GM12878 (cell line): ENCODE measurements around the gene MSH6. TPM values are rescaled to one million over a fixed set of nuclear protein-coding genes. Genes with fewer than 3 reads are reported as not detected.
A peak's percentile ranks its signal among the peaks of the same experiment; 100 is the strongest.

Source experiments
- ATAC-seq: fragments of 200-7000 bp; cut with Tn5 transposase; 3 replicates; pipeline ENCODE4 v1.9.1; 2020; ENCODE audit warnings: mild to moderate bottlenecking, moderate library complexity
- BruUV-seq: library from RNA; stranded (reverse); fragments of 400-500 nt; replicated peaks from 2 replicates; lab custom pipeline; 2021; lab: Mats Ljungman, UMichigan
- CTCF ChIA-PET: fragments of 300-600 bp; sonication (Branson Sonifier 250); formaldehyde crosslinking; extraction: SDS; loops from one replicate; lab custom pipeline; 2021; ENCODE audit warnings: inconsistent platforms; lab: Yijun Ruan, JAX
- POLR2A ChIA-PET: fragments of 350-600 bp; formaldehyde crosslinking; extraction: SDS; loops from one replicate; lab custom pipeline; 2021; ENCODE audit warnings: inconsistent platforms; lab: Charles Lee
- RAD21 ChIA-PET: fragments of 300-600 bp; sonication (Branson Sonifier 250); formaldehyde crosslinking; loops from one replicate; lab custom pipeline; 2023; ENCODE audit warnings: antibody characterized with exemption; ENCODE audit not compliant: unreplicated experiment; lab: Charles Lee
- SMC1A ChIA-PET: fragments of 300-600 bp; sonication (Branson Sonifier 250); formaldehyde crosslinking; loops from one replicate; lab custom pipeline; 2023; ENCODE audit not compliant: unreplicated experiment, uncharacterized antibody; lab: Charles Lee
- DNase-seq: peaks from one replicate; pipeline ENCODE4 v3.0.0-alpha.2; 2011; ENCODE audit warnings: low read depth, low spot score
- FAIRE-seq: peaks from 3 replicates; lab custom pipeline; 2011; peaks lifted over from hg19 to GRCh38; lab: Jason Lieb, UNC
- H2AFZ ChIP-seq: 2 replicates; pipeline ENCODE4 v1.6.0; 2011; ENCODE audit warnings: low read depth, low read length, control low read depth; ENCODE audit not compliant: control insufficient read depth
- H3K27ac ChIP-seq: 2 replicates; pipeline ENCODE4 v1.5.1; 2011; ENCODE audit warnings: control low read depth; ENCODE audit not compliant: control insufficient read depth, insufficient read depth
- H3K27me3 ChIP-seq, 2 experiments: replicated peaks in 1 of 2; 2 replicates each; pipeline versions ENCODE4 v1.6.0 to v1.6.1; 2011; ENCODE audit warnings: low read length in 1 of 2; ENCODE audit not compliant: control insufficient read depth in 2 of 2, insufficient read depth in 2 of 2
- H3K36me3 ChIP-seq, 2 experiments: 2 replicates each; pipeline ENCODE4 v1.5.1; 2011; ENCODE audit warnings: low read length in 1 of 2; ENCODE audit not compliant: control insufficient read depth in 2 of 2, insufficient read depth in 2 of 2
- H3K4me1 ChIP-seq: 2 replicates; pipeline ENCODE4 v1.6.1; 2011; ENCODE audit warnings: mild to moderate bottlenecking, low read length, moderate library complexity, mixed read lengths; ENCODE audit not compliant: control insufficient read depth, insufficient read depth
- H3K4me2 ChIP-seq: 2 replicates; pipeline ENCODE4 v1.6.0; 2011; ENCODE audit warnings: control low read depth; ENCODE audit not compliant: control insufficient read depth, insufficient read depth
- H3K4me3 ChIP-seq: fragments of 200-600 bp; sonication (generic); 2 replicates; pipeline ENCODE4 v1.5.1; 2016
- H3K79me2 ChIP-seq: 2 replicates; pipeline ENCODE4 v1.6.0; 2011; ENCODE audit warnings: low read length; ENCODE audit not compliant: control insufficient read depth, insufficient read depth
- H3K9ac ChIP-seq: 2 replicates; pipeline ENCODE4 v1.8.0; 2011; ENCODE audit warnings: low read length, control low read depth, mixed read lengths; ENCODE audit not compliant: control insufficient read depth, insufficient read depth
- H3K9me3 ChIP-seq: replicated peaks from 3 replicates; pipeline ENCODE4 v1.5.1; 2011; ENCODE audit warnings: mild to moderate bottlenecking, low read length; ENCODE audit not compliant: control insufficient read depth, insufficient read depth
- H4K20me1 ChIP-seq: 2 replicates; pipeline ENCODE4 v1.6.0; 2011; ENCODE audit not compliant: control insufficient read depth, insufficient read depth
- EP300 ChIP-seq, 2 experiments: fragments of 150-350 bp in 1 of 2; IDR thresholded peaks; 2 replicates each; pipeline ENCODE4 v1.6.1; 2011 to 2012; ENCODE audit warnings: low read depth in 2 of 2, low read length in 2 of 2, borderline replicate concordance in 1 of 2, improper control_type of control experiment in 1 of 2, inconsistent platforms in 1 of 2; ENCODE audit not compliant: control insufficient read depth in 1 of 2
- NR2C1 ChIP-seq: fragments of 450-650 bp; IDR thresholded peaks from 2 replicates; pipeline ENCODE4 v1.6.1; 2017; ENCODE audit warnings: antibody characterized with exemption, mild to moderate bottlenecking, moderate library complexity
- PAX5 ChIP-seq: IDR thresholded peaks from 2 replicates; pipeline ENCODE4 v1.6.1; 2011; ENCODE audit warnings: low read depth, low read length, borderline replicate concordance
- ZBED1 ChIP-seq: IDR thresholded peaks from 2 replicates; pipeline ENCODE4 v1.6.1; 2016; ENCODE audit warnings: borderline replicate concordance
- WGBS: methylation state at CpG from one replicate; pipeline ENCODE4 v1.1.6; 2016; ENCODE audit warnings: low lambda C conversion rate; ENCODE audit not compliant: insufficient replicate concordance, insufficient coverage; ENCODE audit errors: missing lambda C conversion rate; 5-methylcytosine and 5-hydroxymethylcytosine counted together
- in situ Hi-C: fragments of 300-500 bp; cut with MboI; formaldehyde crosslinking; loops from 9 replicates; pipeline ENCODE4 v1.14.3; 2018; ENCODE audit warnings: mixed read lengths
- intact Hi-C: fragments of 100-400 bp; cut with micrococcal nuclease; formaldehyde crosslinking; loops from one replicate; pipeline ENCODE4 v1.14.2; 2022; ENCODE audit not compliant: unreplicated experiment
- polyA plus RNA-seq, 11 experiments: library from polyadenylated mRNA; depleted of rRNA in 4 of 11; unstranded in 6 of 11; stranded (reverse) in 5 of 11; fragments of >200 nt; fragmentation: Nextera tagmentation in 4 of 11; fragmentation: Illumina TruSeq in 1 of 11; extraction: Ambion mirVana in 4 of 11; extraction: Trizol in 1 of 11; gene quantifications; 1 replicate in 1 of 11; 2 replicates in 10 of 11; pipeline versions ENCODE4 v1.2.1 to v1.2.3, GENCODE V29; 2011 to 2016; ENCODE audit warnings: inconsistent platforms in 2 of 11, missing spikeins in 2 of 11, low read depth in 1 of 11
- total RNA-seq, 4 experiments: library from RNA; depleted of rRNA in 3 of 4; stranded (reverse); fragments of >200 nt in 3 of 4; fragmentation: Illumina TruSeq in 1 of 4; extraction: Trizol in 1 of 4; gene quantifications; 2 replicates each; pipeline versions ENCODE4 v1.2.1 to v1.2.3, GENCODE V29; 2013 to 2021
- TF ChIP-seq, protein P1 (sequence below): IDR thresholded peaks from 2 replicates; pipeline ENCODE4 v1.6.1; 2011; ENCODE audit warnings: mild to moderate bottlenecking, low read depth, low read length, moderate library complexity; ENCODE audit not compliant: insufficient replicate concordance

The MSH6 gene
- total and polyA plus RNA-seq, 10 of the 15 experiments (the other 5 are each of a cell fraction or from before 2014, with no cell fraction given), result 12.4 to 108 (median 67.4) TPM

DNA sequence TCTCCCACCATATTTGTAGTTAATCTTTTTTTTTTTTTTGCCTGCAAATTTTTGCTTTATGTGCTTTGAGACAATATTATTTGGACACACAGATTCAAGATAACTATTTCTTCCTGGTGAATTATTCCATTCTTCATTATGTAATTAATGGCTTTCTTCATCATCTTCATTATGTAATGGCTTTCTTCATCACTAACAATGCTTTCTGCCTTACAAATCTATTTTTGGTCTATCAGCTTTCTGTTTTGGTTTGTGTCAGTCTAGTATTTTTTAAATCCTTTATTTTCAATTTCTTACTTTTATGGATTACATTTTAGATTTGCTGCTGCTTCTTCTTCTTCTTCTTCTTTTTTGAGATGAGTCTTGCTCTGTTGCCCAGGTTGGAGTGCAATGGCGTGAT, 60.5 kb downstream of the MSH6 start (continued):
- TF ChIP-seq PAX5, result no peak
- no peak for TF ChIP-seq NR2C1
- TF ChIP-seq EP300 (IDR thresholded peaks at IDR 0.05; ENCODE audit: borderline replicate concordance in 1 of 2, control insufficient read depth in 1 of 2, low read depth in 2 of 2, low read length in 2 of 2), result no peak

DNA sequence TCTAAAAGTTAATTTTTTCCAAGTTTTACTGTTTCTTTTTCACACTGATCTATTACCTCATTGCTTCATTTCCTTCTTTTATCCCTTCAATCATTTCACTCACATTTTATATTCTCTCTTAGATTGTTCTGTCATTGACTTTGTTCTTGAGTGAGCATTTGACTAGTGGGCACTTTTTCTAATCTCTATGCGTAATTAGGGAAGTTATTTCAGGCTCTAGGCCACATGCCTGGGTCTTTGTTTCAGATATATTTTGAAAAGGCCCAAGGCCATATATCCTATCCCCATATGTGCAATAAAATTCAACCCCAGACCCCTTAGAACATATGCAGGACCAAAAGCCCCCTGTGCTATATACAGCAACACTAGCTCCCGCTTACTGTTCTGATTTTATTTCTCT, 61.2 kb downstream of the MSH6 start:
- Histone ChIP-seq H3K27ac (no peak overlapping the region), H3K4me2 (no peak overlapping the region), H3K9ac (no peak overlapping the region), H3K4me3 (no peak overlapping the region)
- TSS peak; percentile 22 for BruUV-seq
- RAD21 ChIA-PET, result no interaction called here
- SMC1A ChIA-PET, result interaction anchor here (0.9 kb wide), 1 partner anchor 9 kb away, joined by 3 read pairs; no protein-coding TSS in a partner anchor
- TF ChIP-seq ZBED1, result no peak
- TF ChIP-seq, protein P1, sequence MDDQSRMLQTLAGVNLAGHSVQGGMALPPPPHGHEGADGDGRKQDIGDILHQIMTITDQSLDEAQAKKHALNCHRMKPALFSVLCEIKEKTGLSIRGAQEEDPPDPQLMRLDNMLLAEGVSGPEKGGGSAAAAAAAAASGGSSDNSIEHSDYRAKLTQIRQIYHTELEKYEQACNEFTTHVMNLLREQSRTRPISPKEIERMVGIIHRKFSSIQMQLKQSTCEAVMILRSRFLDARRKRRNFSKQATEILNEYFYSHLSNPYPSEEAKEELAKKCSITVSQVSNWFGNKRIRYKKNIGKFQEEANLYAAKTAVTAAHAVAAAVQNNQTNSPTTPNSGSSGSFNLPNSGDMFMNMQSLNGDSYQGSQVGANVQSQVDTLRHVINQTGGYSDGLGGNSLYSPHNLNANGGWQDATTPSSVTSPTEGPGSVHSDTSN, result no peak
- TF ChIP-seq, all 136 proteins: peak for 0
- ChIA-PET POLR2A (no interaction called here), CTCF (no interaction called here)
- in situ Hi-C loops, result no loop called here
- peaks cover 0 to 7% of the 10 kb centered on the region in 2 experiments; a peak in 2 of 4 replicates for H3K36me3 ChIP-seq
- ATAC-seq (no peak), DNase-seq (no peak), FAIRE-seq (no peak)
- no peaks in the 10 kb centered on the region for H3K4me1 ChIP-seq
- no peaks in the 10 kb centered on the region; the same call in 2 of the 3 replicates for H3K9me3 ChIP-seq
- H3K27me3 ChIP-seq, result no peaks in the 10 kb centered on the region
- H3K79me2 ChIP-seq, result peaks cover 33% of the 10 kb centered on the region
- intact Hi-C loops, result no loop called here
- no peak overlapping the region for H2AFZ ChIP-seq
- no peaks in the 10 kb centered on the region for H4K20me1 ChIP-seq
- 98% methylated on average over 2 of the region's 2 CpGs for WGBS
